Bronchial epithelial cell (primary cell): Measurements from ENCODE around the gene TNNT2. TPM values are rescaled to one million over a fixed set of nuclear protein-coding genes. Genes with fewer than 3 reads are reported as not detected.

Experiments used
- DNase-seq: peaks from one replicate; pipeline ENCODE4 v3.0.0-alpha.2; 2010; ENCODE audit warnings: low read depth
- FAIRE-seq: peaks from 2 replicates; lab custom pipeline; 2011; peaks lifted over from hg19 to GRCh38; lab: Jason Lieb, UNC
- H3K27me3 ChIP-seq: 2 replicates; pipeline ENCODE4 v1.5.1; 2011; ENCODE audit warnings: low read length; ENCODE audit not compliant: control insufficient read depth, insufficient read depth
- H3K36me3 ChIP-seq: 2 replicates; pipeline ENCODE4 v1.5.1; 2011; ENCODE audit warnings: low read length; ENCODE audit not compliant: control insufficient read depth, insufficient read depth
- H3K4me3 ChIP-seq: 2 replicates; pipeline ENCODE4 v1.5.1; 2011; ENCODE audit warnings: mild to moderate bottlenecking, low read depth, low read length, control low read depth
- CTCF ChIP-seq: IDR thresholded peaks from 2 replicates; pipeline ENCODE4 v1.5.1; 2011; ENCODE audit warnings: mild to moderate bottlenecking, moderate library complexity, low read length, control low read depth, inconsistent platforms; ENCODE audit not compliant: insufficient read depth, severe bottlenecking
- total RNA-seq: library from RNA; depleted of rRNA; stranded (reverse); fragments of >200 nt; gene quantifications from 2 replicates; pipeline ENCODE4 v1.2.1, GENCODE V29; 2014

Gene TNNT2
- total RNA-seq, 1 donor from 2014 or later = 0.26 TPM

GRCh38 chr1:201346337-201346939 lies 31.0 kb downstream of the TNNT2 start:
- no peak for FAIRE-seq
- Histone ChIP-seq H3K4me3 (no peak overlapping the region), H3K27me3 (no peaks in the 10 kb centered on the region), H3K36me3 (no peaks in the 10 kb centered on the region)
- DNase-seq = peak; percentile 78
- peak; percentile 77 for TF ChIP-seq CTCF

GRCh38 chr1:201345081-201345355 lies 32.5 kb downstream of the TNNT2 start:
- H3K27me3 ChIP-seq = no peaks in the 10 kb centered on the region
- TF ChIP-seq CTCF = no peak
- DNase-seq (peak; percentile 49), FAIRE-seq (no peak)
- no peaks in the 10 kb centered on the region for H3K36me3 ChIP-seq
- no peak overlapping the region for H3K4me3 ChIP-seq

- Histone ChIP-seq H3K27me3 (no peaks in the 10 kb centered on the region), H3K4me3 (no peak overlapping the region), H3K36me3 (no peaks in the 10 kb centered on the region)
- TF ChIP-seq CTCF = no peak
- peak; percentile 31 for DNase-seq
- FAIRE-seq = no peak
Measured at GRCh38 chr1:201344206-201345080, 33.0 kb downstream of the TNNT2 start.

DNA sequence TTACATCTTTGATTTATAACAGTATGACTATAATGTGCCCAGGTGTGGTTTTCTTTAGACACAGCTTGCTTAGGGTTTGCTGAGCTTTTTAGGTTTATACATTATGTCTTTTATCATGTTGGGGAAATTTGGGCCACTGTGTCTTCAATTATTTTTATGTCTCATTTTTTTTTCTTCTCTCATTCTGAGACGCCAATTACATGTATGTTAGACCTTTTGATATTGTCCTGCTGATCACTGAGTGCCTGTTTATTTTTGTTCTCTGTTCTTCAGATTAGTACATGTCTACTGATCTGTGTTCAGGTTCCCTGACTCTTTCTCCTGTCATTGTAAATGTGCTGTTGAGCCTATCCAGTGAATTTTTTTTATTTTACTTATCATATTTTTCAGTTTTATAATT lies 36.1 kb downstream of the TNNT2 start:
- no peak for DNase-seq
- no peak for TF ChIP-seq CTCF
- FAIRE-seq = no peak

DNA sequence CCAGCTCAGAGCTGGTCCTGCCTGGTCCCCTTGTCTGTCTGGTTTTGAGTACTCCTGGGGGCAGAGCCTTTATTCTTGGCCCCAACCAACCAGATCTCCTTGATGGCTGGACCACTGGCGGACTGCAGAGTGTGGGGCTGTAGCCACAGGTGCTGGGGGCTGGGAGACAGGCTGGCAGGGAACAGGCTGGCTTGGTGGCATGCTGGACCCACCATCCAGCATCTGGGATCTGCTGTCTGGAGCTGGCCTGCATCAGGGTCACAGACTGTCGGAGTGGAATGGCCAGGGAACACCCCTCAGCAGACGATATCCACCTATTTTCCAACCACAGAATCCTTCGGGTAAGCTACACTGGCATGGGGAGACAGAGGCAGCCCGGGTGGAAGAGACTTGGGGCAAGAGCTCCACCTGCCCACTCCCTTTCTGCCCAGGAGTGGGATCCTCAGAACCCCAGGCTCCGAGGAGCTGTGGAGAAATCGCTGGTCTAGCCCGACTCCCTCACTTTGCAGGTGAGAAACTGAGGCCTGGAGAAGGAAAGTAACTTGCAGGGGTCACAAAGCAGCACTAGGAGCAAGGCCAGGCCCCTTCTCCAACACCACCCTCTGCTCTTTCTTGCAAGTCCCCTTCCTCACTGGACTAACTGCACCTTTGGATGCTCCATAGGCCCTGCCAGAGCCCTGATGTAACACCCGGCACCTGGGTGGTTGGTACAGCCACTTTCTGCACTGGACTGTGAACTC lies 40.6 kb downstream of the TNNT2 start:
- TF ChIP-seq CTCF = no peak
- no peaks in the 10 kb centered on the region for H3K36me3 ChIP-seq
- FAIRE-seq = no peak
- DNase-seq = no peak
- no peak overlapping the region for H3K4me3 ChIP-seq
- no peaks in the 10 kb centered on the region for H3K27me3 ChIP-seq

More for the DNA sequence above, 36.1 kb downstream of the TNNT2 start:
- Histone ChIP-seq H3K4me3 (no peak overlapping the region), H3K27me3 (no peaks in the 10 kb centered on the region), H3K36me3 (no peaks in the 10 kb centered on the region)
